K562 (cell line): ENCODE measurements around the gene CDC123. TPM values are rescaled to one million over a fixed set of nuclear protein-coding genes. Genes with fewer than 3 reads are reported as not detected.

Experiments
- ATAC-seq: fragments of 200-7000 bp; cut with Tn5 transposase; 3 replicates; pipeline ENCODE4 v1.9.1; 2020; ENCODE audit warnings: moderate library complexity
- BruUV-seq: library from RNA; stranded (reverse); fragments of 400-500 nt; replicated peaks from 2 replicates; lab custom pipeline; 2021; lab: Mats Ljungman, UMichigan
- CTCF ChIA-PET: fragments of 300-600 bp; formaldehyde crosslinking; extraction: SDS; loops from one replicate; lab custom pipeline; 2021; ENCODE audit warnings: low intra/inter-chr PET ratio; lab: Yijun Ruan, JAX
- POLR2A ChIA-PET: fragments of 300-600, 350-650 bp; sonication (Branson Sonifier 250); formaldehyde crosslinking; extraction: SDS; loops from one replicate; lab custom pipeline; 2021; ENCODE audit warnings: antibody characterized with exemption, inconsistent platforms; lab: Yijun Ruan, JAX
- DNase-seq, 4 experiments: peaks; one replicate each; pipeline versions ENCODE4 v3.0.0 to v3.0.0-alpha.2; 2011 to 2018; ENCODE audit warnings: low spot score in 3 of 4, mixed read lengths in 3 of 4; ENCODE audit errors: extremely low read depth in 1 of 4
- FAIRE-seq: peaks from 2 replicates; lab custom pipeline; 2011; peaks lifted over from hg19 to GRCh38; lab: Jason Lieb, UNC
- H2AFZ ChIP-seq: 2 replicates; pipeline ENCODE4 v1.6.0; 2011; ENCODE audit warnings: low read depth, low read length, control low read depth, inconsistent platforms
- H3K27ac ChIP-seq: fragments of 200-600 bp; 3 replicates; pipeline ENCODE4 v1.8.0; 2011; ENCODE audit warnings: low read depth, mild to moderate bottlenecking, control low read depth, inconsistent platforms, low read length, moderate library complexity, mixed read lengths; ENCODE audit errors: extremely low read depth
- H3K27me3 ChIP-seq, 2 experiments: fragments of 300-600 bp in 1 of 2; 2 replicates in 1 of 2; 3 replicates in 1 of 2; pipeline versions ENCODE4 v1.6.0 to v1.8.0; 2011; ENCODE audit warnings: inconsistent platforms in 2 of 2, low read length in 2 of 2, mild to moderate bottlenecking in 1 of 2, mixed read lengths in 1 of 2, moderate library complexity in 1 of 2; ENCODE audit not compliant: control insufficient read depth in 2 of 2, insufficient read depth in 2 of 2
- H3K36me3 ChIP-seq: fragments of 300-600 bp; 3 replicates; pipeline ENCODE4 v1.8.0; 2011; ENCODE audit warnings: mild to moderate bottlenecking, low read length, inconsistent platforms; ENCODE audit not compliant: control insufficient read depth, insufficient read depth
- H3K4me1 ChIP-seq, 2 experiments: fragments of 200-600 bp in 1 of 2; replicated peaks in 1 of 2; 2 replicates in 1 of 2; 3 replicates in 1 of 2; pipeline versions ENCODE4 v1.5.1 to v1.8.0; 2011; ENCODE audit warnings: inconsistent platforms in 2 of 2, low read length in 2 of 2, mild to moderate bottlenecking in 1 of 2, mixed read lengths in 1 of 2, moderate library complexity in 1 of 2; ENCODE audit not compliant: control insufficient read depth in 2 of 2, insufficient read depth in 2 of 2
- H3K4me2 ChIP-seq: 2 replicates; pipeline ENCODE4 v1.6.1; 2011; ENCODE audit warnings: low read length, control low read depth, inconsistent platforms, mixed read lengths; ENCODE audit not compliant: insufficient read depth
- H3K4me3 ChIP-seq: fragments of 200-600 bp; sonication (generic), shearing (Covaris generic); 2 replicates; pipeline ENCODE4 v1.5.1; 2016; ENCODE audit warnings: control low read depth, inconsistent platforms
- H3K79me2 ChIP-seq: fragments of 200-600 bp; 3 replicates; pipeline ENCODE4 v1.8.0; 2011; ENCODE audit warnings: low read length, inconsistent platforms; ENCODE audit not compliant: control insufficient read depth, insufficient read depth
- H3K9ac ChIP-seq, 2 experiments: 2 replicates each; pipeline versions ENCODE4 v1.6.0 to v1.6.1; 2011; ENCODE audit warnings: low read depth in 2 of 2, low read length in 2 of 2, control low read depth in 1 of 2, inconsistent platforms in 1 of 2, mild to moderate bottlenecking in 1 of 2, mixed read lengths in 1 of 2; ENCODE audit not compliant: insufficient read depth in 1 of 2
- H3K9me1 ChIP-seq: one replicate; pipeline ENCODE4 v1.6.0; 2011; ENCODE audit warnings: inconsistent platforms, mild to moderate bottlenecking, low read length, moderate library complexity; ENCODE audit not compliant: control insufficient read depth, insufficient read depth
- H3K9me3 ChIP-seq: replicated peaks from 2 replicates; pipeline ENCODE4 v1.5.1; 2011; ENCODE audit warnings: low read depth, low read length, inconsistent platforms; ENCODE audit not compliant: control insufficient read depth, insufficient read depth
- H4K20me1 ChIP-seq: replicated peaks from 2 replicates; pipeline ENCODE4 v1.6.1; 2011; ENCODE audit warnings: low read length, inconsistent platforms, mixed read lengths; ENCODE audit not compliant: control insufficient read depth, insufficient read depth
- GABPB1 ChIP-seq: sonication (generic); formaldehyde crosslinking; IDR thresholded peaks from 2 replicates; pipeline ENCODE4 v1.8.0; 2022; ENCODE audit warnings: mild to moderate bottlenecking, missing genetic modification reagents
- MXI1 ChIP-seq: IDR thresholded peaks from 2 replicates; pipeline ENCODE4 v1.6.1; 2011; ENCODE audit warnings: low read depth, mild to moderate bottlenecking, improper control_type of control experiment, low read length
- NR2C1 ChIP-seq, 2 experiments: fragments of 450-650 bp; IDR thresholded peaks; 2 replicates each; pipeline ENCODE4 v1.6.1; 2017; ENCODE audit warnings: mild to moderate bottlenecking in 2 of 2, antibody characterized with exemption in 1 of 2, inconsistent platforms in 1 of 2, missing compliant biosample characterization in 1 of 2, missing genetic modification characterization in 1 of 2
- RBBP5 ChIP-seq: fragments of 200-600 bp; sonication (generic); IDR thresholded peaks from 2 replicates; pipeline ENCODE4 v1.6.1; 2012; ENCODE audit warnings: borderline replicate concordance, mild to moderate bottlenecking, low read length, control low read depth, inconsistent platforms; ENCODE audit not compliant: insufficient read depth, poor library complexity, severe bottlenecking
- RHOXF2B ChIP-seq: fragments of 250-450 bp; sonication (Bioruptor Pico); conservative IDR thresholded peaks from 2 replicates; pipeline ENCODE4 v1.5.1; 2021
- ZNF318 ChIP-seq, 2 experiments: fragments of 450-650 bp; IDR thresholded peaks; 2 replicates each; pipeline ENCODE4 v1.6.1; 2016; ENCODE audit warnings: mild to moderate bottlenecking in 2 of 2, borderline replicate concordance in 1 of 2, low read depth in 1 of 2, moderate library complexity in 1 of 2
- ZNF384 ChIP-seq: IDR thresholded peaks from 2 replicates; pipeline ENCODE4 v1.6.1; 2012; ENCODE audit warnings: low read depth, low read length, improper control_type of control experiment
- WGBS: fragments of 100-300 bp; shearing (Covaris generic); methylation state at CpG from one replicate; pipeline ENCODE4 v1.1.6; 2016; ENCODE audit warnings: low coverage, mixed read lengths; ENCODE audit not compliant: insufficient coverage; ENCODE audit errors: missing lambda C conversion rate; 5-methylcytosine and 5-hydroxymethylcytosine counted together
- in situ Hi-C: fragments of 300-500 bp; cut with MboI; formaldehyde crosslinking; loops from 4 replicates; pipeline ENCODE4 v1.15.0; 2018; ENCODE audit warnings: inconsistent platforms, mixed read lengths
- intact Hi-C: fragments of 100-400 bp; cut with micrococcal nuclease; formaldehyde crosslinking; loops from 2 replicates; pipeline ENCODE4 v1.14.2; 2022
- polyA plus RNA-seq, 8 experiments: library from polyadenylated mRNA; depleted of rRNA in 4 of 8; stranded (reverse) in 5 of 8; unstranded in 3 of 8; fragments of >200 nt; fragmentation: Nextera tagmentation in 2 of 8; fragmentation: Illumina TruSeq in 1 of 8; extraction: Ambion mirVana in 2 of 8; extraction: Trizol in 1 of 8; gene quantifications; 2 replicates each; pipeline versions ENCODE4 v1.2.1 to v1.2.3, GENCODE V29; 2011 to 2014; ENCODE audit warnings: inconsistent platforms in 1 of 8, missing spikeins in 1 of 8
- total RNA-seq, 7 experiments: library from RNA; depleted of rRNA in 6 of 7; stranded (reverse); fragments of >200 nt in 6 of 7; fragmentation: Illumina TruSeq in 2 of 7; extraction: Trizol in 2 of 7; gene quantifications; 2 replicates each; pipeline versions ENCODE4 v1.2.1 to v1.2.3, GENCODE V29; 2011 to 2021; ENCODE audit warnings: low replicate concordance in 1 of 7
- TF ChIP-seq, protein P1 (sequence below), 3 experiments: IDR thresholded peaks in 2 of 3; conservative IDR thresholded peaks in 1 of 3; 2 replicates each; pipeline ENCODE4 v1.5.1; 2011 to 2012; ENCODE audit warnings: low read length in 3 of 3, mild to moderate bottlenecking in 3 of 3, control low read depth in 2 of 3, improper control_type of control experiment in 1 of 3, inconsistent platforms in 1 of 3, low read depth in 1 of 3, mixed read lengths in 1 of 3, moderate library complexity in 1 of 3; ENCODE audit not compliant: insufficient read depth in 2 of 3

The CDC123 gene
- total and polyA plus RNA-seq, 9 of the 15 experiments (the other 6 are each of a cell fraction or from before 2014, with no cell fraction given), result 137 to 288 (median 175) TPM

GRCh38 chr10:12214763-12215218 lies 18.8 kb downstream of the CDC123 start:
- Histone ChIP-seq H3K4me2 (no peak overlapping the region), H3K4me1 (peaks cover 0 to 2% of the 10 kb centered on the region in 2 experiments; a peak in 2 of 5 replicates), H3K4me3 (no peak overlapping the region), H3K9me3 (no peaks in the 10 kb centered on the region), H3K9me1 (no peaks in the 10 kb centered on the region), H3K27me3 (no peaks in the 10 kb centered on the region), H3K27ac (no peak overlapping the region), H3K9ac (no peak overlapping the region), H3K79me2 (peaks cover 25% of the 10 kb centered on the region), H3K36me3 (peaks cover 89% of the 10 kb centered on the region), H2AFZ (no peak overlapping the region), H4K20me1 (no peaks in the 10 kb centered on the region)
- in situ Hi-C loops (no loop called here), intact Hi-C loops (no loop called here)
- no peak for FAIRE-seq
- DNase-seq, result peak in 2 of 4 experiments; percentile 39 to 72
- no TSS peak for BruUV-seq
- peak; percentile 66 for ATAC-seq
- ChIA-PET CTCF (interaction anchor here (0.7 to 1.4 kb wide), 4 partner anchors 10 to 1156 kb away, joined by 3 to 4 read pairs (median 3); no protein-coding TSS in a partner anchor), POLR2A (interaction anchor here (0.6 to 2.4 kb wide), 3 partner anchors 10 to 19 kb away, joined by 3 to 7 read pairs (median 3); partner anchors contain the start of genes CDC123 and NUDT5)
- 37% methylated on average over 6 of the region's 6 CpGs for WGBS
- no peak for TF ChIP-seq ZNF318 (IDR thresholded peaks at IDR 0.05; ENCODE audit: borderline replicate concordance in 1 of 2, low read depth in 1 of 2)
- no peak for TF ChIP-seq MXI1
- peak; percentile 37; the same call in 1 of the 2 replicates for TF ChIP-seq GABPB1 (CRISPR knock-in tag)
- no peak for TF ChIP-seq RHOXF2B
- no peak for TF ChIP-seq RBBP5
- TF ChIP-seq ZNF384, result peak; percentile 52; the same call in 1 of the 2 replicates
- TF ChIP-seq NR2C1 (IDR thresholded peaks at IDR 0.05), result peak; percentile 91
- TF ChIP-seq NR2C1 (tag; IDR thresholded peaks at IDR 0.05), result peak; percentile 89
- TF ChIP-seq, protein P1, sequence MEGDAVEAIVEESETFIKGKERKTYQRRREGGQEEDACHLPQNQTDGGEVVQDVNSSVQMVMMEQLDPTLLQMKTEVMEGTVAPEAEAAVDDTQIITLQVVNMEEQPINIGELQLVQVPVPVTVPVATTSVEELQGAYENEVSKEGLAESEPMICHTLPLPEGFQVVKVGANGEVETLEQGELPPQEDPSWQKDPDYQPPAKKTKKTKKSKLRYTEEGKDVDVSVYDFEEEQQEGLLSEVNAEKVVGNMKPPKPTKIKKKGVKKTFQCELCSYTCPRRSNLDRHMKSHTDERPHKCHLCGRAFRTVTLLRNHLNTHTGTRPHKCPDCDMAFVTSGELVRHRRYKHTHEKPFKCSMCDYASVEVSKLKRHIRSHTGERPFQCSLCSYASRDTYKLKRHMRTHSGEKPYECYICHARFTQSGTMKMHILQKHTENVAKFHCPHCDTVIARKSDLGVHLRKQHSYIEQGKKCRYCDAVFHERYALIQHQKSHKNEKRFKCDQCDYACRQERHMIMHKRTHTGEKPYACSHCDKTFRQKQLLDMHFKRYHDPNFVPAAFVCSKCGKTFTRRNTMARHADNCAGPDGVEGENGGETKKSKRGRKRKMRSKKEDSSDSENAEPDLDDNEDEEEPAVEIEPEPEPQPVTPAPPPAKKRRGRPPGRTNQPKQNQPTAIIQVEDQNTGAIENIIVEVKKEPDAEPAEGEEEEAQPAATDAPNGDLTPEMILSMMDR (IDR thresholded peaks at IDR 0.05 in 2 of 3, conservative IDR thresholded peaks at IDR 0.05 in 1 of 3; ENCODE audit: insufficient read depth in 2 of 3, low read depth in 1 of 3, low read length in 3 of 3), result peak; percentile 8 to 65 (median 62); a peak in 5 of 6 replicates
